Colonic mucosa (tissue), 4 donors: Measurements from ENCODE around the gene SLC2A14. TPM values are rescaled to one million over a fixed set of nuclear protein-coding genes. Genes with fewer than 3 reads are reported as not detected.
A peak's percentile ranks its signal among the peaks of the same experiment; 100 is the strongest.
"Not testable (repeated sequence)": the region's sequence is repeated elsewhere in the genome, so short reads cannot be mapped to it uniquely, and the experiment has no call there.

Source experiments
- DNase-seq: peaks from one replicate; pipeline ENCODE4 v3.0.0-alpha.2; 2020
- H3K27ac ChIP-seq: fragments of 200-600 bp; one replicate; pipeline ENCODE4 v1.8.0; 2021
- H3K27me3 ChIP-seq: fragments of 200-600 bp; one replicate; pipeline ENCODE4 v1.8.0; 2021
- H3K36me3 ChIP-seq: fragments of 200-600 bp; one replicate; pipeline ENCODE4 v1.8.0; 2021
- H3K4me1 ChIP-seq: fragments of 200-600 bp; one replicate; pipeline ENCODE4 v1.8.0; 2021; ENCODE audit warnings: mild to moderate bottlenecking
- H3K4me3 ChIP-seq: fragments of 200-600 bp; one replicate; pipeline ENCODE4 v1.8.0; 2021
- H3K9ac ChIP-seq, 2 donors: one replicate each; pipeline ENCODE4 v1.7.0; 2013; ENCODE audit warnings: control low read depth in 2 of 2, low read depth in 2 of 2, low read length in 2 of 2
- H3K9me3 ChIP-seq: fragments of 200-600 bp; one replicate; pipeline ENCODE4 v1.8.0; 2021
- CTCF ChIP-seq: fragments of 200-600 bp; IDR thresholded peaks from one replicate; pipeline ENCODE4 v1.8.0; 2022; ENCODE audit warnings: antibody characterized with exemption, mild to moderate bottlenecking
- intact Hi-C: fragments of 100-400 bp; cut with DNase I; formaldehyde crosslinking; loops from one replicate; pipeline ENCODE4 v1.14.1; 2022
- total RNA-seq, 2 donors: library from RNA; stranded (reverse); fragmentation: NEBNext Ultra II Directional in 1 of 2; extraction: Animal tissue kit (Norgen Biotek cat#: 25700) in 1 of 2; gene quantifications; one replicate each; pipeline ENCODE4 v1.2.1, GENCODE V29; 2021
- donor health status: healthy.
- donor health status: DM: no; HTN: no; CAD: no.
- donor health status: DM: no; HTN: no; CAD: no.

Gene SLC2A14
- total RNA-seq, 2 donors from 2014 or later, result 0.35 to 1.0 TPM

GRCh38 chr12:7907009-7907408 lies 34.3 kb upstream of the SLC2A14 start:
- H3K27ac ChIP-seq, result no peak overlapping the region
- H3K9ac ChIP-seq, result no peak overlapping the region
- peak; percentile 64 for DNase-seq
- TF ChIP-seq CTCF, result peak; percentile 14
- no peaks in the 10 kb centered on the region for H3K4me1 ChIP-seq
- H3K9me3 ChIP-seq, result no peaks in the 10 kb centered on the region
- no peak overlapping the region for H3K4me3 ChIP-seq
- no peaks in the 10 kb centered on the region for H3K27me3 ChIP-seq
- intact Hi-C loops, result no loop called here
- H3K36me3 ChIP-seq, result no peaks in the 10 kb centered on the region

GRCh38 chr12:7906303-7906702 lies 33.6 kb upstream of the SLC2A14 start:
- H3K4me3 ChIP-seq, H3K9me3 ChIP-seq, intact Hi-C loops, H3K27ac ChIP-seq, H3K9ac ChIP-seq, H3K27me3 ChIP-seq, H3K4me1 ChIP-seq, H3K36me3 ChIP-seq, DNase-seq: not testable (repeated sequence)

- DNase-seq, H3K4me3 ChIP-seq, H3K36me3 ChIP-seq, H3K27ac ChIP-seq, H3K9ac ChIP-seq, H3K4me1 ChIP-seq, H3K9me3 ChIP-seq, H3K27me3 ChIP-seq, intact Hi-C loops: not testable (repeated sequence)
These were observed 32.9 kb upstream of the SLC2A14 start for GRCh38 chr12:7905600-7906125.

GRCh38 chr12:7905071-7905470 lies 32.4 kb upstream of the SLC2A14 start:
- H3K4me1 ChIP-seq, result no peaks in the 10 kb centered on the region
- intact Hi-C loops, result no loop called here
- no peak overlapping the region for H3K9ac ChIP-seq
- no peaks in the 10 kb centered on the region for H3K36me3 ChIP-seq
- DNase-seq, result no peak
- no peak overlapping the region for H3K27ac ChIP-seq
- H3K27me3 ChIP-seq, result no peaks in the 10 kb centered on the region
- no peak for TF ChIP-seq CTCF
- no peak overlapping the region for H3K4me3 ChIP-seq
- no peaks in the 10 kb centered on the region for H3K9me3 ChIP-seq

GRCh38 chr12:7902416-7902815 lies 29.7 kb upstream of the SLC2A14 start:
- DNase-seq, H3K27ac ChIP-seq, H3K36me3 ChIP-seq, H3K27me3 ChIP-seq, H3K4me1 ChIP-seq, intact Hi-C loops, H3K9ac ChIP-seq, H3K9me3 ChIP-seq, H3K4me3 ChIP-seq: not testable (repeated sequence)

GRCh38 chr12:7899755-7900154 lies 27.0 kb upstream of the SLC2A14 start:
- H3K4me1 ChIP-seq, result no peaks in the 10 kb centered on the region
- H3K27me3 ChIP-seq, result no peaks in the 10 kb centered on the region
- no peaks in the 10 kb centered on the region for H3K36me3 ChIP-seq
- H3K4me3 ChIP-seq, result no peak overlapping the region
- H3K9ac ChIP-seq, result no peak overlapping the region
- TF ChIP-seq CTCF, result no peak
- H3K27ac ChIP-seq, result no peak overlapping the region
- intact Hi-C loops, result no loop called here
- no peaks in the 10 kb centered on the region for H3K9me3 ChIP-seq
- no peak for DNase-seq

- not testable (repeated sequence) for H3K4me1 ChIP-seq
These were observed 24.0 kb upstream of the SLC2A14 start for GRCh38 chr12:7896726-7897125.

More at GRCh38 chr12:7896726-7897125, 24.0 kb upstream of the SLC2A14 start:
- H3K9ac ChIP-seq, H3K36me3 ChIP-seq, H3K27me3 ChIP-seq, H3K27ac ChIP-seq, H3K4me3 ChIP-seq, intact Hi-C loops, DNase-seq, H3K9me3 ChIP-seq: not testable (repeated sequence)
